Neural crest cell (in vitro differentiated cells): ENCODE measurements around the gene SMIM24. TPM values are rescaled to one million over a fixed set of nuclear protein-coding genes. Genes with fewer than 3 reads are reported as not detected.

Experiments used
- DNase-seq: peaks from one replicate; pipeline ENCODE4 v3.0.0; 2021; ENCODE audit warnings: low read depth, mixed read lengths, low spot score
- H3K27ac Mint-ChIP-seq: one replicate; pipeline ENCODE4 v1.8.0; 2021; ENCODE audit warnings: mild to moderate bottlenecking, mixed read lengths; ENCODE audit not compliant: unreplicated experiment
- H3K27me3 Mint-ChIP-seq: 2 replicates; pipeline ENCODE4 v1.8.0; 2021; ENCODE audit warnings: low read depth, mild to moderate bottlenecking, mixed read lengths
- H3K36me3 Mint-ChIP-seq: 2 replicates; pipeline ENCODE4 v1.8.0; 2021; ENCODE audit warnings: low read depth, mild to moderate bottlenecking, mixed read lengths
- H3K4me1 Mint-ChIP-seq: 2 replicates; pipeline ENCODE4 v1.8.0; 2021; ENCODE audit warnings: mixed read lengths
- H3K4me3 Mint-ChIP-seq: one replicate; pipeline ENCODE4 v1.8.0; 2021; ENCODE audit warnings: mild to moderate bottlenecking, mixed read lengths
- H3K9me3 Mint-ChIP-seq: 2 replicates; pipeline ENCODE4 v1.8.0; 2021; ENCODE audit warnings: mixed read lengths
- total RNA-seq: library from RNA; stranded (reverse); gene quantifications from 2 replicates; pipeline ENCODE4 v1.2.1, GENCODE V29; 2021
- TF ChIP-seq, protein P1 (sequence below): fragments of 200-600 bp; sonication (generic); conservative IDR thresholded peaks from 2 replicates; pipeline ENCODE4 v1.5.0; 2021; ENCODE audit warnings: antibody characterized with exemption, mild to moderate bottlenecking

Gene SMIM24
- total RNA-seq, 1 donor from 2014 or later: not detected

DNA sequence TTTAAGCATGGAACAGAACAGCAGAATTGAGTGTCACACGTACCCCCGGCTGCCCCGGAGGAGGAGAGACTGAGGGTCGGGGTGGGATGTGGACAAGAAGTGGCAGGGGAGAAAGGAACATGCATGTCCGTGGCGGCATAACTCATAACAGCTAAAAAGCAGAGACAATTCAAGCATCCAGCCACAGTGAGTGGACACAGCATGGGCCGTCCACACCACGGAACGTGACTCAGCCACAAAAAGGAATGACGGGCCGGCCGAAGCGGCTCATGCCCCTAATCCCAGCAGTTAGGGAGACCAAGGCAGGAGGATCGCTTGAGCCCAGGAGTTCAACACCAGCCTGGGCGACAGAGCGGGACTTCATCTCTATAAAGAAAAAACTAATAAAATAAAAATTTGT is 12.6 kb upstream of the SMIM24 start:
- Mint-ChIP-seq H3K27ac (no peak overlapping the region), H3K4me1 (no peaks in the 10 kb centered on the region), H3K36me3 (peaks cover 4% of the 10 kb centered on the region), H3K9me3 (no peaks in the 10 kb centered on the region), H3K27me3 (no peaks in the 10 kb centered on the region), H3K4me3 (no peak overlapping the region)
- DNase-seq: no peak
- TF ChIP-seq, protein P1, sequence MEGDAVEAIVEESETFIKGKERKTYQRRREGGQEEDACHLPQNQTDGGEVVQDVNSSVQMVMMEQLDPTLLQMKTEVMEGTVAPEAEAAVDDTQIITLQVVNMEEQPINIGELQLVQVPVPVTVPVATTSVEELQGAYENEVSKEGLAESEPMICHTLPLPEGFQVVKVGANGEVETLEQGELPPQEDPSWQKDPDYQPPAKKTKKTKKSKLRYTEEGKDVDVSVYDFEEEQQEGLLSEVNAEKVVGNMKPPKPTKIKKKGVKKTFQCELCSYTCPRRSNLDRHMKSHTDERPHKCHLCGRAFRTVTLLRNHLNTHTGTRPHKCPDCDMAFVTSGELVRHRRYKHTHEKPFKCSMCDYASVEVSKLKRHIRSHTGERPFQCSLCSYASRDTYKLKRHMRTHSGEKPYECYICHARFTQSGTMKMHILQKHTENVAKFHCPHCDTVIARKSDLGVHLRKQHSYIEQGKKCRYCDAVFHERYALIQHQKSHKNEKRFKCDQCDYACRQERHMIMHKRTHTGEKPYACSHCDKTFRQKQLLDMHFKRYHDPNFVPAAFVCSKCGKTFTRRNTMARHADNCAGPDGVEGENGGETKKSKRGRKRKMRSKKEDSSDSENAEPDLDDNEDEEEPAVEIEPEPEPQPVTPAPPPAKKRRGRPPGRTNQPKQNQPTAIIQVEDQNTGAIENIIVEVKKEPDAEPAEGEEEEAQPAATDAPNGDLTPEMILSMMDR: no peak

GRCh38 chr19:3492131-3492839 is 12.0 kb upstream of the SMIM24 start:
- no peak overlapping the region for H3K4me3 Mint-ChIP-seq

GRCh38 chr19:3491396-3492119 is 11.2 kb upstream of the SMIM24 start:
- Mint-ChIP-seq H3K27ac (no peak overlapping the region), H3K36me3 (peaks cover 3% of the 10 kb centered on the region), H3K9me3 (no peaks in the 10 kb centered on the region), H3K4me3 (no peak overlapping the region), H3K4me1 (no peaks in the 10 kb centered on the region), H3K27me3 (no peaks in the 10 kb centered on the region)
- no peak for DNase-seq
- TF ChIP-seq, protein P1: no peak

More at GRCh38 chr19:3492131-3492839, 12.0 kb upstream of the SMIM24 start:
- TF ChIP-seq, protein P1: no peak
- Mint-ChIP-seq H3K9me3 (no peaks in the 10 kb centered on the region), H3K27ac (no peak overlapping the region), H3K27me3 (no peaks in the 10 kb centered on the region), H3K36me3 (peaks cover 3% of the 10 kb centered on the region), H3K4me1 (no peaks in the 10 kb centered on the region)
- no peak for DNase-seq

GRCh38 chr19:3483226-3483628 is 2.9 kb upstream of the SMIM24 start, which contains the start of gene SMIM44:
TSS of gene SMIM44 (minus strand) at chr19:3483441. CDS start at chr19:3483403, 38 bp downstream.
- H3K4me3 Mint-ChIP-seq: no peak within 1 kb of the TSS
- H3K4me1 Mint-ChIP-seq: no peaks in the 10 kb centered on the region
- no peak within 1 kb of the TSS for H3K27ac Mint-ChIP-seq
- no peaks in the 10 kb centered on the region for H3K36me3 Mint-ChIP-seq
- DNase-seq: no peak
- peaks cover 27% of the 10 kb centered on the region for H3K27me3 Mint-ChIP-seq
- H3K9me3 Mint-ChIP-seq: no peaks in the 10 kb centered on the region
- TF ChIP-seq, protein P1: no peak

DNA sequence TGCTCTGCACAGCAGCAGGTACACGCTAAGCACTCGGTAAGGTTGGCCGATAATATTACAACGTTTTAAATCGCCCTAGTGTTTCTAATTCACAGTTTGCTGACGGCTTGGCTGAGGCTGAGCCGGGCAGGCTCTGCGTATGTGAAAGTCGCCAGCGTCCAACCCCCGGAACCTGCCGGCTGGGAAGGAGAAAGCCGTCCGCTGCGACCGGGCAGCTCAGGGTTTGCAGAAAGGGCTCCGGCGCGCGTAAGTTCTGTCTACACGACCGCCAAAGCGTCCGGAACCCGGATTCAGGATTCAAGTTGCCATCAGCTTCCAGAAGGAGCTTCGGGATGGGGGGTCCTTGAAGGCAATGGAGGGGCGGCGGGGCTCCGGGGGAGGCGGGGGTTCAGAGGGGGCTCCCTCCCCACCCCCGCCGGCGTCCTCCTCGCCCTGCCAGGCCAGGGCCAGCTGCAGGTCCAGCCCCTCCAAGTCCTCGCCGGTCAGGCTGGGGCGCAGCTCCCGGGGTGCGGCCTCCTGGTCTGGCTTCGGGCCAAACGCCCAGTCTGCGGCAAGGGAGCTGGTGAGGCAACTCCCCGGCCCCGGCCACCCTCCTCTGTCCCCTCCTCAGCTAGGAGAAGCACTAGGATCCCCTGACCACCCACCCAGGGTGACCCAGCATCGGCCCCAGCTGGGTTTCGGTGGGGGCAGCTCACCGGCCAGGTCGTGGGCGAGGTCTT is 2.3 kb upstream of the SMIM24 start:
- TF ChIP-seq, protein P1: no peak
- no peak for DNase-seq
- Mint-ChIP-seq H3K36me3 (no peaks in the 10 kb centered on the region), H3K9me3 (no peaks in the 10 kb centered on the region), H3K4me3 (no peak overlapping the region), H3K4me1 (no peaks in the 10 kb centered on the region), H3K27me3 (peaks cover 30% of the 10 kb centered on the region), H3K27ac (no peak overlapping the region)
